NK-92 treated with Interleukin-12 subunit alpha and Interleukin-12 subunit beta, amount 100 ng/mL, for 24 hours (cell line): ENCODE measurements around the gene LIN52.

ENCODE experiments used
- DNase-seq: peaks from one replicate; lab custom pipeline; 2025; lab: John Stamatoyannopoulos, UW

Gene LIN52

DNA sequence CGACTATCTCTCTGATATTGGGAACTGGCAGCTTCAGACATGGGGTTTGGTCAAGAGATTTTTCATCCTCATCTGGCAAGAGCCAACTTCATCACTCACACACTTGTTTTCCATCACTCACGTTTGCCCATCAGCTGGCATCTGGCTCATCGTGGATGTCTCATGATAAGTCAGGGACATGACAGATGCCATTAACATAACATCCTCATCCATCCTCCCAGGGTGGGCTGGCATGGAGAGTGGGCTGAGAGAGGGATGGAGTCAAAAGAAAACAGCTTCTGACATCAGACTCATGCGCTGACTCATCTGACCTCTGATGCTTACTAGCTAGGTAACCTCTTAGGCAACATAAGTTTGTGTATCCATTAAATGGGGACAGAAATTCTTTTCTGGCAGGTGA is 152.7 kb downstream of the LIN52 start:
- DNase-seq, result no peak

DNA sequence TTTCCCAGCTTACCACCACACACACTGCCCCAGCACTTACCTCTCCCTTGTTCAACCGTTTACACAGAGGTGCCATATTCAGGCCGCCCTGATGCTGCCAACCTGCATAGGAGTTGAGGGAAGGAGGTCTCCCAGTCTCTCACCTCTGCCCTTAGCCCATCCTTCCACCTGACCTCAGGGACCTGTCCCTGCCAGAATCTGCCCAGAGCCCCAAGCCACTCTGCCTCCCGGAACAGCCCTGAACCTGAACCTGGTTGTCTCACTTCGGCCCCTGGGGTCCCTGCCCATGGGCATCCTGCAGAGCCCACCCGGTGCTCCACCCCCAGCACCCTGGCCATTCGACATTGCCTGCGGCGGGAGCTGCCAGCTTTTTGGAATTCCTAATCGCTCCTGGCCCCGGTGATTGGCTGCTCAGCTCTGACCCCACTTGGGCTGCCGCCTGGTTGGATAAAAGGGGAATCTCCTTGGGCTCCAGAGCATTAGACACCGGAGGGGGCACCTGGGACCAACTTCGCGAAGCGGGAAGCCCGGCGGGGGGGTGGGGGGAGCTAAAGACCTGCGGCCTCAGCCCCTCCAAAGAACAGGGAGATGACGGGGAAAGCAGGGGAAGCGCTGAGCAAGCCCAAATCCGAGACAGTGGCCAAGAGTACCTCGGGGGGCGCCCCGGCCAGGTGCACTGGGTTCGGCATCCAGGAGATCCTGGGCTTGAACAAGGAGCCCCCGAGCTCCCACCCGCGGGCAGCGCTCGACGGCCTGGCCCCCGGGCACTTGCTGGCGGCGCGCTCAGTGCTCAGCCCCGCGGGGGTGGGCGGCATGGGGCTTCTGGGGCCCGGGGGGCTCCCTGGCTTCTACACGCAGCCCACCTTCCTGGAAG is 154.5 kb downstream of the LIN52 start, which contains the start of gene VSX2:
Gene VSX2, plus strand, starts transcription at position 476 of the 874 bp plus-strand sequence. Its CDS starts 113 bp downstream, at position 589.
- no peak for DNase-seq

DNA sequence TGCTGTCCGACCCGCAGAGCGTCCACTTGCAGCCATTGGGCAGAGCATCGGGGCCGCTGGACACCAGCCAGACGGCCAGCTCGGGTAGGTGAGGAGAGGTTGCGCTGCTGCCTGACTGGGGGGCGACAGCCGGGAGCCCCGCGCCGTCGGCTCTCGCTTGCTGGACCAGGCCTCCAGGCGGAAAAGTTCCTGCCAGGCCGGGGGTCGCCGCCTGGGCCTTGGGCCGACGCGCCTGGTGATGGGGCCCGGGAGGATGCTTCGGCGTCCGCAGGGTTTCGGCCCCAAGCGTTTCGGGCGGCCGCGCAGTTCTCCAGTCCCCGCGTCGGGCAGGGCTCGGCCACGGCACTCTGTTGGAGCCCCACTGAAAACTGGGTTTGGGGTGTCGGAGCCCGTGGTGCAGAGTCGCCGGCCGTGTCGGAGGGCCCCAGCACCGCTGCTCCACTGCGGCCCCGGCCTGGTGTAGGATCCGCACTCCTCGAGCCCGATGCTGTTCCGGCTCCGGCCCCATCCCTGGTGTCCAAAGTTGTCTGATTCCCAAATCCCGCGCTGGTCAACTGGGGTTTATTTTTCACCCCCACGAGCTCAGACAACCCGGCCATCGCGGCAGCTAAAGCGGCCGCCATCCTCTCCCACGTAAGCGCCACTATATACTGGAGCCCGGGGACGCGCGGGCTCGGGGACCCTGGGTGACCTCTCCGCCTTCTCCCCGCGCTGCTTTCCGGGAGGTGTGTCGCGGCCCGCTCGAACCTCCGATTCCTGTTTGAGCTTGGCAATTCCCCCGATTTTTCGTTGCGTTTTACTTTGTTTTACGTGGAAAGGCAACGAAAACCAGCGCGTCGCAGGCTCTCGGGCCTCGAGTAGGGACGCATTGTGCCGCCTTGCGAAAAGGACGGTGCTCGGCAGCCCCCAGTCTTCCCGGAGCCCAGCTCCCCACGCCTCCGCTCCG is 155.4 kb downstream of the LIN52 start:
- DNase-seq, result no peak

DNA sequence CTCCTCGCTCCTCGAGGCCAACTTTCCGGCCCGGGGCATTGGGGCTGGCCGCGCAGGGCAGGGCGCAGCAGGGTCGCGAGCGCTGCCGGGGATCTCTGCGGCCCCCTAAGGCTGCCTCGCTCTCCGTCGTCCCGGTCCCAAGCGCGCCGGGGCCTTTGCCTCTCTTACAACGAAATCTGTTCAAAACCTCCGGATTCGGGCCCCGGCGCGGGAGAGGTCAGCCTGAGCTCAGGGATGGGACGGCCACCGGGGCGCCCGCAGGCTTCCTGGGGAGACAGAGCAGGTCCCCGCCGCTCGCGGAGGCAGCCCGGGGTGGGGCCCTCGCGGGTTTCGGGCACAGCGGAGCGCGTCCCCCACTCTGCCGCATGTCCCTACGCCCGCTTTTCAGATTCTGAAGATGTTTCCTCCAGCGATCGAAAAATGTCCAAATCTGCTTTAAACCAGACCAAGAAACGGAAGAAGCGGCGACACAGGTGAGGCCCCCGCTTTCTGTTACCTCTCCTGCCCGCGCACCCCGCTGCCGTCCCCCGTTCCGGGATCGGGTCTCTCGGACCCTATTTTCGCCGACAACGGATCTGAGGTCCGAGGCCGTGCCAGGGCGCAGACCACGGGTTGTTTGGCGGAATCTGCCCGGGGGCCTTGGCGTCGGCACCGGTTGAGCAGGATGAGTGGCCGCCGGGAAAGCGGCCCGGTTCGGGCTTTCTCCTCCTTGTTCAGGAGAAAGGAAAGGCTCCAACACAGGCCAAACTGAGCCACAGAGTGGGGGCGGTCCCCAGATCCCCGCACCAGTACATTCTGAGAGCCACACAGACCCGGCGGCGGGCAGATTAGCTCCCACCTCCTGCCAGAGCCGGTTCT is 156.3 kb downstream of the LIN52 start:
- DNase-seq, result no peak

DNA sequence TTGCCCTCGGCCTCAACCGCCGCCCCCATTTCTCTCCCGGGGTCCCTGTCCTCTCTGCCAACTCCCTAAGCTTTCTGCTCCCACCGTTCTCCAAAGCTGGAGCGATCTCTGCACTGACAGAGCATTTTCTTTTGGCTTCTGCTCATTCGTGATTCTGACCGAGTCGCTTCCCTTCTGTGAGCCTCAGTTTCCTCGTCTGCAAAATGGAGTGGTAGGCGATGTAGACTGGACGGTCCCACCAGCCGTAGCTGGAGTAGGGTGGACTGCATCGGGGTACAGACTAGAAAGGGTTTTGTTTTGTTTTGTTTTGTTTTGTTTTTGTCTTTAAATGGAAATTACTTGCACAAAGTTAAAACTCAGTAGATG is 156.9 kb downstream of the LIN52 start:
- DNase-seq, result no peak

DNA sequence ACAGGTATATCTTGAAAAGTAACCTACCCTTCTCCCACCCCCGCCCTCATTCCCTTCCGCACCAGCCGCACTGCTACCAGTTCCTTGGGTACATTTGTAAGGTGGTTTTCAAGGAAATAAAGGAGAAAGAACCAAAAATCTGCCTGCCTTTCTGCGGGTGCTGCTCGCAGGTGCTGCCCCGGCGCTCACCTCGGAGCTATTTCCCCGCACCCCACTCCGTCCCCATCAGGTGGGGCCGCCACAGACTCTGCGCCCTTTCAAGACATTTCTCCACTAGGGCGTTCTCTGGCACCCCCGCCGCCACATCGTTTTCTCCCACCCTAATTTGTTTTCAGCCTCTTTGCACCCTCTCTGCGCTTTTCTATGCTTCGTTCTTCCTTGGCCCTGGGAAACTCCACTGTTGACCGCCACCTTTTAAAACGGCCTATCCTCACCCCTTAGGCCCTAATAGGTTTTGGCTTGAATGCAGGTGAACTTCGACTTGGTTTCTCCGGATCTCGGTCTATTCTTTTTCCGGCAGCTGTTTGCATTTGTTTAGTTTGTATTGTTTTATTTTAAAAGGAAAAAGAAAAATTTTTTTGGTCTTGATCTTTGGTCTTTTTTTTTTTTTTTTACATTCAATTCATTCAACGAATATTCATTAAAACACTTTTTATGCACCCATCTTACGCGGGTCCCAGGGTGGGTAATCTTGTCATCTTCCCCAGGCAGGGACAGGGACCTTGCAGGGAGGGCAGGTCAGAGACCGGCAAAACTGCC is 157.4 kb downstream of the LIN52 start:
- DNase-seq, result no peak

DNA sequence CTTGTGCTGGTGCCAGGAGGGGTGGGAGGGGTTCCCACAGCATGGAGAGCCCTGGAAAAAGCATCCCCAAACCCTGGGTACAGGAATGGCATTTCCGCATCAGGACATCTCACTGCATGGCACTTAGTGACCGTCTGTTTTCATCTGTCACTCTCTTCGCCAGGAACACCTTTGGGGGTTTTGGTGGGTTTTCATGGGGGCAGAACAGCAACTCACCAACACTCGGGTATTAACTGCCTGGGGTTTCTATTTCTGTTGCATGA is 158.0 kb downstream of the LIN52 start:
- no peak for DNase-seq

DNA sequence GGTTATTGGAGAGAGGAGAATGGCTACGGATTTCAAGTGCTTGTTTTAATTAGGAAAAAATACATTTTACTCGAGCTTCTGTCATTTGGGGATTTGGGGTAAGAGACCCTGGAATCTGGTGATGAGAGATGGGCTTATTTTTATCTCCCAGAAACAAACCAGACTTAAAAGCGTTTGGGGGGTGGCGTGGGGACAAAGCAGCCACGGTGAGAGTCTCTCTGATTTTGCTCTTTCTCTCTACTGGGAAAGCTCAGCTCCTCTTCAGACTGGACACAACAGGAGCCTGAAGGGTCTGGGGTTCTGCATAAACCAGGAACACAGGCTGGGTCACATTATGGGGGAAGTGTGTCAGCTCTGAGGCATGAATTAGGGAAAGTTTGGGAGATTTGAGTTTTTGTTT is 158.3 kb downstream of the LIN52 start:
- DNase-seq, result no peak

DNA sequence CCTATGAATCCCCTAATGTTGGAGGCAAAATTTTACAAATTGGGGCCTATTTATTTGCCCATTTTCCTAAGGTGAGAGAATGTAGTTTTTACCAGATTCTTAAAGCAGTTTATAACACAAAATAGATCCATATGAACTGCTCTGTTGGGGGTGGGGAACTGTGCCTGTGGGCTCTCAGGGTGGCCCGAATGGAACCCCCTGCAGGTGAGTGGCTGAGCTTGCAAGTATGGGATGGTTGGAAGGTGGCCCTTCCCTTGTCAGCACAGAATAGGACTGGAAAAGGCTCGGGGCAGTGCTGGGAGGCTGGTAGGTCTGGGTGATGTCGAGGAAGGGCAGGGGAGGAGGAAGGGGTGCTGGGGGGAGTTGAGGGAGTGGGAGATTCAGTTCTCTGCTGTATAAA is 159.4 kb downstream of the LIN52 start:
- no peak for DNase-seq

DNA sequence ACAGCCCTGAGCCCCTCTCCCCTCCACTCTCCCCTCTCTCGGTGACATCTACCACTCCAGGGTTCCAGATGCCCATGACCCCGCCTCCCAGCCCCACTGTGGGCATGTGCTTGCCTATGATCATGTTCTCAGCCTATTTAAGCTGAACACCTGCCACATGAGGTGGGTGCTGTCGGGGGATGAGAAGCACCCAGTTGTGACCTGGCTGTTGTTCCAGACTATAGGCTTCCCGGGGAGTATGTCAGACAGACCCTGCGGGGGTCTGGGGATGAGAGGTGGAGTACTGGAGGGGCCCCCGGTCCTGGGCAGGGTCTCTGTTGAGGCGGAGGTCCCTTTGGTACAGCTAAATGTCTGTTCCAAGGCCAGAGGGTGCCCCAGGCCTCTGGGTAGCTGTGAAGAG is 160.5 kb downstream of the LIN52 start:
- DNase-seq, result no peak

DNA sequence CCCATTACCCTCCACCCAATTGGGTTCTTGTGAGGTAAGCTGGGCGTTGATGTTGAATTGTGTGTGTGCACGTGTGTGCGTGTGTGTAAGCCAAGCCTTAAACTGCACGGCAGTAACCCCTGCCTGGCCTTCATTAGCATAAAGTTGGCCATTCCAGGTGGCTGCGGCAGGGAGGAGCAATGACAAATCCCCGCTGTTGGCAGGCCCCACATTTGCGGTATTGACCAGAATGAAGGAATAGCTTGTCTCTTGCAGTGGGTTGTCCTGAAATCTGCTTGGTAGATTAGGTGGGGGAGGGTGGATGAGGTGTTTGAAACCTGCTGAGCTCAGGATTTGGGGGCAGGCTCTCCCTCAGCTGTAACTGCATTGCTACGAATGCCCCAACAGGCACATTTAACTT is 161.8 kb downstream of the LIN52 start:
- no peak for DNase-seq

DNA sequence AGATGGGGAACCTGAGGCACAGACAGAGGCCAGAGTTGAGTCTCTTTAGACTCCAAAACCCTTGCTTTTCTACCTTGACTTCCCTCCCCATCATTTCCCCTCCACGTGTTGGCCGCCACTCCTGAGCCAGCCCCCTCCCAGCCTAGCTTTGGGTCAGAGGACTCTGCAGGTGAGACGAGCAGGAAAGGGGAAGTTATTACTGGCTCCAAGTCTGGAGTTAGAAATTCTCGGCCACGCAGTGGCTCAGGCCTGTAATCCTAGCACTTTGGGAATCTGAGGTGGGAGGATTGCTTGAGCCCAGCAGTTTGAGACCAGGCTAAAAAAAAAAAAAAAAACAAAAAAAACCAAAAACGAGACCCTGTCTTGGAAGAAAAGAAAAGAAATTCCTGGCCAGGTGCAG is 163.3 kb downstream of the LIN52 start:
- DNase-seq, result no peak

DNA sequence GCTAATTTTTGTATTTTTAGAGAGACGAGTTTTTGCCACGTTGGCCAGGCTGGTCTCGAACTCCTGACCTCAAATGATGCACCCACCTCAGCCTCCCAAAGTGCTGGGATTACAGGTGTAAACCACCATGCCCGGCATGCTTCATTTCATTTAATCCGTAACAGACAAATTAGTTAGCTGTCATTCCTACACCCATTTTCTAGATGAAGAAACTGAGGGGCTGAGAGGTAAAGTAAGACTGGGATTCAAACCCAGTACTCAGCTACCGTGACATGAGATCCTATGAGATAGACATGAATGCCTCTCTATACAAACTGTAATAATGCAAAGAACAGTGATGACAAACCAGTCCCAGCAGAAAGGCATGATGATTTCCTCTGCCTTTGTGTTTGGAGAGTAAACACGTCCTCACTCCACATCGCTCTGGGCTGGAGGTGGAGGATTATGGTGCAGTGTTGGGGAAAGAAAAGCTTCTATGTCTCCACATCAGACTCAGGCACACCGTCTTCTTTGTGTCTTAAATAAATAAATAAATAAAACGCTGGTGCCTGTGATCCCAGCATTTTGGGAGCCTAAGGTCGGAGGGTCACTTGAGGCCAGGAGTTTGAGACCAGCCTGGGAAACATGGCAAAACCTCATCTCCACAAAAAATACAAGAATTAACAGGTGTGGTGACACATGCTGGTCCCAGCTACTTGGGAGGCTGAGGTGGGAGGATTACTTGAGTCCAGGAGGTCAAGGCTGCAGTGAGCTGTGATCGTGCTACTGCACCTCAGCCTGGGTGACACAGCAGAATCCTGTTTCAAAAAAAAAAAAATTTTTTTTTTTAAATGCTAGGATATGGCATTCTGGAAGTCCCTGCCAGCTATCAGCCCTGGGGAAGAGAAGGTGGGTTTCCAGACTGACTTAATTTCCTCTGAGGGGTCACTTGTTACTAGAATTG is 164.9 kb downstream of the LIN52 start:
- no peak for DNase-seq
